ENCODE data around the gene CTDSPL.

The CTDSPL gene

DNA sequence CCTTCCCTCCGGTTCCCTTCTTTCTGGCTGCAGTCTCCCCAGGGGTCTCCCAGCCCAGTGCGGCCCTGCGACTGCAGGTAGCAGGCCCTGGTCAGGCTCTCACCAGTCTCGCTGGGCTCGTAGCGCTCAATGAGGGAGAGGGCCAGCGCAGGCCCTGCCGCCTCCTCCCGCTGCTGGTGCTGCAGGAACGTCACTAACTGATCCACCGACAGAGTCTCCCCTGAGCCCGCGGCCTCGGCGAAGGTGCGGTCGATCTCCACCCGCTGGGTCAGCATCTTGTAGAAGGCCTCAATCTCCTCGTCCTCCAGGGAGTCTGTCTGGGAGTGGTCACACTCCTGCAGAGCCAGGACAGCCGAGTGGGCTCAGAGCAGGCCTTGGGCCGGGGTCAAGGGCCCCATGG lies 149.4 kb downstream of the CTDSPL start:
- Histone ChIP-seq H3K27ac (no peak overlapping the region), H3K4me1 (no peaks in the 10 kb centered on the region), H3K9me3 (no peaks in the 10 kb centered on the region), H3K27me3 (no peaks in the 10 kb centered on the region), H3K36me3 (peaks cover 43 to 95% (median 84%) of the 10 kb centered on the region in 3 donors), H3K4me3 (no peak overlapping the region)
- intact Hi-C loops (cut with DNase I; ENCODE audit: low total_unique reads), result no loop called here
- DNase-seq, result peak in 1 of 2 donors; percentile 60
- TF ChIP-seq, protein P1, sequence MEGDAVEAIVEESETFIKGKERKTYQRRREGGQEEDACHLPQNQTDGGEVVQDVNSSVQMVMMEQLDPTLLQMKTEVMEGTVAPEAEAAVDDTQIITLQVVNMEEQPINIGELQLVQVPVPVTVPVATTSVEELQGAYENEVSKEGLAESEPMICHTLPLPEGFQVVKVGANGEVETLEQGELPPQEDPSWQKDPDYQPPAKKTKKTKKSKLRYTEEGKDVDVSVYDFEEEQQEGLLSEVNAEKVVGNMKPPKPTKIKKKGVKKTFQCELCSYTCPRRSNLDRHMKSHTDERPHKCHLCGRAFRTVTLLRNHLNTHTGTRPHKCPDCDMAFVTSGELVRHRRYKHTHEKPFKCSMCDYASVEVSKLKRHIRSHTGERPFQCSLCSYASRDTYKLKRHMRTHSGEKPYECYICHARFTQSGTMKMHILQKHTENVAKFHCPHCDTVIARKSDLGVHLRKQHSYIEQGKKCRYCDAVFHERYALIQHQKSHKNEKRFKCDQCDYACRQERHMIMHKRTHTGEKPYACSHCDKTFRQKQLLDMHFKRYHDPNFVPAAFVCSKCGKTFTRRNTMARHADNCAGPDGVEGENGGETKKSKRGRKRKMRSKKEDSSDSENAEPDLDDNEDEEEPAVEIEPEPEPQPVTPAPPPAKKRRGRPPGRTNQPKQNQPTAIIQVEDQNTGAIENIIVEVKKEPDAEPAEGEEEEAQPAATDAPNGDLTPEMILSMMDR (IDR thresholded peaks at IDR 0.05), result no peak

DNA sequence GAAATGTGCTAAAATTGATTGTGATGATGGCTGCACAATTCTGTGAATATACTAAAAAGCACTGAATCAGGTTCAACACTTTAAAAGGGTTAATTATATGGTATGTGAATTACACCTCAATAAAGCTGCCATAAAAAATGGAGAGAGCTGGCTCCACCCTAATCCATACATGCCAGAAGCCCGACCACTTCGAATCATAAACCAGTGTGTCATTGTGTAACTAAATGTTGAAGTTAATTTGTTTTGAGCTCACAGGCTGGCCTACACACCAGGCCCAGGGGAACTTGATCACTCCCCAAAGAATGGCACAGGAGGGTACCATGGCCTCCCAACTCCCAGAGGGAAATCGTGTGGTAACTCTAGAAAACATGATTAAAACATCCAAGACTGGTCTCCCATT lies 153.8 kb downstream of the CTDSPL start:
- DNase-seq, result no peak
- H3K36me3 ChIP-seq, result peaks cover 51 to 95% (median 90%) of the 10 kb centered on the region in 3 donors
- no peaks in the 10 kb centered on the region for H3K9me3 ChIP-seq
- intact Hi-C loops (cut with DNase I; ENCODE audit: low total_unique reads), result no loop called here
- no peak overlapping the region for H3K4me3 ChIP-seq
- no peaks in the 10 kb centered on the region for H3K27me3 ChIP-seq
- no peak overlapping the region for H3K27ac ChIP-seq
- TF ChIP-seq, protein P1 (IDR thresholded peaks at IDR 0.05), result no peak
- no peaks in the 10 kb centered on the region for H3K4me1 ChIP-seq

DNA sequence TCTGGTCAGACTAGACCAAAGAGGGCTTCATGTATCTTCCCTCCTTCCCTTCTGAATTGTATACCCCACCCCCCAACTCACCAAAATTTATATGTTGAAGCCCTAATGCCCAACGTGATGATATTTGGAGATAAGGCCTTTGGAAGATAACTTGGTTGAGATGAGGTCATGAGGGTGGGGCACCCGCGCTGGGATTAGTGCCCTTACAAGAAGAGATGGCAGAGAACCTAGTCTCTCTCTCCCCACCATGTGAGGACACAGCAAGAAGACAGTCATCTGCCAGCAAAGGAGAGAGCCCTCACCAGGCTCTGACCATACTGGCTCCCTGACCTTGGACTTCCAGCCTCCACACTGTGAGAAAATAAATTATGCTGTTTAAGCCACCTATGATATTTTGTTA lies 154.3 kb downstream of the CTDSPL start:
- Histone ChIP-seq H3K27ac (no peak overlapping the region), H3K9me3 (no peaks in the 10 kb centered on the region), H3K27me3 (no peaks in the 10 kb centered on the region), H3K36me3 (peaks cover 46 to 91% (median 85%) of the 10 kb centered on the region in 3 donors), H3K4me3 (no peak overlapping the region), H3K4me1 (no peaks in the 10 kb centered on the region)
- intact Hi-C loops (cut with DNase I; ENCODE audit: low total_unique reads), result no loop called here
- TF ChIP-seq, protein P1 (IDR thresholded peaks at IDR 0.05), result no peak
- DNase-seq, result peak in 1 of 2 donors; percentile 33

DNA sequence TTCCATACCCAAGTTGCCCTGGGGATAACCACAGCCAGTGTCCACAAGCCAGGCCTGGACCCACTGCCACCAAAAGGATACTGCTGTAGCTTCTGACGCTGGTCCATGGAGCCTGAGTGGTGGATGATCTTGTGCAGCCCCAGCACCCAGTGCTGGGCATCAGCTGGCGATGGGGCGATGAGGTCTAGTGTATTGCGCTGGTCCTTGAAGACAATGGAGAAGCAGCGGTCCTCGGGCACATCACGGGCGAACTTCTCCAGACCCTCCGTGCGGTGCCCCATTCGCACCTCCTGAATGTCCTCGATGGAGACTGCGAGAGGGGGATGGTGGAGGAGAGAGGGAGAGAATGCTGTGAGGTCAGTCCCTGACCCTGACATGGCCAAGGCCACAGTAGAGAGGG lies 154.7 kb downstream of the CTDSPL start:
- TF ChIP-seq, protein P1 (IDR thresholded peaks at IDR 0.05), result no peak
- Histone ChIP-seq H3K27me3 (no peaks in the 10 kb centered on the region), H3K4me1 (no peaks in the 10 kb centered on the region), H3K36me3 (peaks cover 42 to 87% (median 81%) of the 10 kb centered on the region in 3 donors), H3K4me3 (no peak overlapping the region), H3K9me3 (no peaks in the 10 kb centered on the region), H3K27ac (no peak overlapping the region)
- intact Hi-C loops (cut with DNase I; ENCODE audit: low total_unique reads), result no loop called here
- peak in 1 of 2 donors; percentile 55 for DNase-seq

DNA sequence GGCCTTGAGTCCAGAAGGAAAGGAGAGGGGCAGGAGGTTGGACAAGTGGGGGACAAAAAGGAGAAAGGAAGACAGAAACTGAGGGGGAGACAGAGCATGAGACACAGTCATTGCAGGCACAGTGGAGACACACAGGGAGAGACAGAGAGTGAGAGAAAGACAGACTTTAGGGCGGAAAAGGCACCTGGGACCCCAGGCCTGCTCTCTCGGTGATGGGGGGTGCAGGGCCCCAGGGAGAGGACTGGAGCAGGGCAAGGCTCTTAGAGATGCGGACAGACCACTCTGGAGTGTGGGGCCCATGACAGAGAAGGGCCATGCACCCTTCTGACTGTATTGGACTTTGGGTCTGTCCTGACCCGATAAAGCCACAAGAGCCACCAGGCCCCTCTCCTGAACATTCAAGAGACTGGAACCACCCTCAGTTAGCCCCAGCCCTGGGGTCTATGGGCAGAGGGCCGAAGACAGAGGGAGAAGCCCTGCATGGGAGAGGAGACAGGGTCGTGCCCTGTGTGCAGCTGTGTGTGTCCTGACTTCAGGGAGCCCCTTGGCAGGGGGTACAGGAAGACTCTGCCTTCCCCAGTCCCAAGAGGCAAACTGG lies 155.3 kb downstream of the CTDSPL start:
- peaks cover 40 to 82% (median 78%) of the 10 kb centered on the region in 3 donors for H3K36me3 ChIP-seq
- DNase-seq, result peak in 1 of 2 donors; percentile 54
- intact Hi-C loops (cut with DNase I; ENCODE audit: low total_unique reads), result no loop called here

More for the DNA sequence above, 155.3 kb downstream of the CTDSPL start:
- H3K27me3 ChIP-seq, result no peaks in the 10 kb centered on the region
- no peak overlapping the region for H3K27ac ChIP-seq
- H3K9me3 ChIP-seq, result no peaks in the 10 kb centered on the region
- H3K4me1 ChIP-seq, result no peaks in the 10 kb centered on the region
- no peak overlapping the region for H3K4me3 ChIP-seq
- TF ChIP-seq, protein P1 (IDR thresholded peaks at IDR 0.05), result no peak

Data from tibial artery (tissue), 4 donors.